ENCODE measurements around the gene CZIB.
A peak's percentile ranks its signal among the peaks of the same experiment; 100 is the strongest.
"Not testable (repeated sequence)": the region's sequence is repeated elsewhere in the genome, so short reads cannot be mapped to it uniquely, and the experiment has no call there.

Gene CZIB

GRCh38 chr1:53238197-53239155, 18.0 kb upstream of the CZIB start, which contains the start of gene MAGOH:
MAGOH (minus strand) TSS chr1:53238518; CDS start chr1:53238448, 70 bp downstream.
- peak; percentile 97 for DNase-seq (ENCODE audit: low spot score)

- DNase-seq (ENCODE audit: low spot score), result peak; percentile 19
Observed at GRCh38 chr1:53237638-53238037, 17.2 kb upstream of the CZIB start.

DNA sequence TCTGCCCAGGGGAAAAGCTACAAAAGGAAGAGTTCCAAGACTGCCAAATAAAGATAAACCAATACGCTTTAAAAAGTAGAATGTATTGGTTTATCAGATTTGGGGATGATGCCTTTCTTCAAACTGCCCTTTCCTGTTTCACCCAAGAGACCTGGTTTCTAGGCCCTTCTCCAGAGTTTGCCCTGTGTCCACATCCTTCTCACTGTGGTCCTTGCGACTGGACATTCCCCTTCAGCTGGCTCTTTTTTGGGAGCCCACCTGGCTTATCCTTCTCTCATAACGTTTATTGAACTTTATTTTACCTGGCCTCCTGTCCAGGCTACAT, 490 bp upstream of the CZIB start:
- DNase-seq (ENCODE audit: low spot score), result no peak

GRCh38 chr1:53219711-53220110, 723 bp downstream of the CZIB start:
- no peak for DNase-seq (ENCODE audit: low spot score)

GRCh38 chr1:53218201-53218600, 2.2 kb downstream of the CZIB start:
- no peak for DNase-seq (ENCODE audit: low spot score)

- DNase-seq (ENCODE audit: low spot score), result no peak
Observed at GRCh38 chr1:53214376-53214940, 6.0 kb downstream of the CZIB start.

DNA sequence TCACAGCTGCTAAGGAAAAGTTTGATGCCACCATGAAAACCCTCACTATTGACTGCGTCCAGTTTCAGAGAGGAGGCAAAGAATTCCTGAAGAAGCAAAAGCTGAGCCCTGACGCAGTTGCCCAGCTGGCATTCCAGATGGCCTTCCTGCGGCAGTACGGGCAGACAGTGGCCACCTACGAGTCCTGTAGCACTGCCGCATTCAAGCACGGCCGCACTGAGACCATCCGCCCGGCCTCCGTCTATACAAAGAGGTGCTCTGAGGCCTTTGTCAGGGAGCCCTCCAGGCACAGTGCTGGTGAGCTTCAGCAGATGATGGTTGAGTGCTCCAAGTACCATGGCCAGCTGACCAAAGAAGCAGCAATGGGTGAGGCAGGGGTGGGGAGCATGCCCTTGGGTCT, 9.5 kb downstream of the CZIB start:
- DNase-seq (ENCODE audit: low spot score), result no peak

- DNase-seq (ENCODE audit: low spot score), result no peak
Observed at GRCh38 chr1:53210352-53210751, 10.1 kb downstream of the CZIB start.

GRCh38 chr1:53207726-53208125, 12.7 kb downstream of the CZIB start:
- DNase-seq (ENCODE audit: low spot score), result no peak

DNA sequence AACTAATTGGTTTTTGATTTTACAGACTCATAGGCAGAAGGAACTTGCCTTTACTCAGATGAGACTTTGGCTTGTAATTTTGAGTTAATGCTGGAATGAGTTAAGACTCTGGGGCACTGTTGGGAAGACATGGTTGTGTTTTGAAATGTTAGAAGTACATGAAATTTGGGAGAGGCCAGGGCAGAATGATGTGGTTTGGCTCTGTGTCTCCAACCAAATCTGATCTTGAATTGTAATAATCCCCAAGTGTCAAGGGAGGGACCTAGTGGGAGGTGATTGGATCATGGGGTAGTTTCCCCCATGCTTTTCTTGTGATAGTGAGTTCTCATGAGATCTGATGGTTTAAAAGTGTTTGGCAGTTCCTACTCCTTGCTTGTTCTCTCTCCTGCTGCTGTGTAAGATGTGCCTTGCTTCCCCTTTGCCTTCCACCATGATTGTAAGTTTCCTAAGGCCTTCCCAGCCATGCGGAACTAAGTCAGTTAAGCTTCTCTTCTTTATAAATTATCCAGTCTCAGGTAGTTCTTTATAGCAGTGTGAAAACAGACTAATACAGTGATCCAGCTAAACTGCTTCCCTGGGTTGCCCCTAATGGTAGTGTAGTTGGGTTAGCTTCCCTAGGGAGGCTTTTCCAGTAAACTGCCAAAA, 13.6 kb downstream of the CZIB start:
- no peak for DNase-seq (ENCODE audit: low spot score)

- peak; percentile 35 for DNase-seq (ENCODE audit: low spot score)
Observed at GRCh38 chr1:53206083-53206685, 14.2 kb downstream of the CZIB start.

DNA sequence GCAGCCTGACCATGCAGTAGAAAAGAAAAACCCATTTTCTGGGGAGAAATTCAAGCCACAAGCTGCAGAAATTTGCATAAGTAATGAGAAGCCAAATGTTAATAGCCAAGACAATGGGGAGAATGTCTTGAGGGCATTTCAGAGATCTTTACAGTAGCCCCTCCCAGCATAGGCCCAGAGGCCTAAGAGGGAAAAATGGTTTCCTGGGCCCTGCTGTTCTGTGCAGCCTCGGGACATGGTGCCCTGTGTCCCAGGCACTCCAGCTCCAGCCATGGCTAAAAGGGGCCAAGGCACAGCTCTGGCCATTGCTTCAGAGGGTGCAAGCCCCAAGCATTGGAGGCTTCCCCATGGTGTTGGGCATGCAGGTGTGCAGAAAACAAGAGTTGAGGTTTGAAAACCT, 14.9 kb downstream of the CZIB start:
- not testable (repeated sequence) for DNase-seq (ENCODE audit: low spot score)

GRCh38 chr1:53203466-53203865, 17.0 kb downstream of the CZIB start:
- DNase-seq (ENCODE audit: low spot score), result no peak

GRCh38 chr1:53198241-53198651, 22.2 kb downstream of the CZIB start:
- no peak for DNase-seq (ENCODE audit: low spot score)

DNA sequence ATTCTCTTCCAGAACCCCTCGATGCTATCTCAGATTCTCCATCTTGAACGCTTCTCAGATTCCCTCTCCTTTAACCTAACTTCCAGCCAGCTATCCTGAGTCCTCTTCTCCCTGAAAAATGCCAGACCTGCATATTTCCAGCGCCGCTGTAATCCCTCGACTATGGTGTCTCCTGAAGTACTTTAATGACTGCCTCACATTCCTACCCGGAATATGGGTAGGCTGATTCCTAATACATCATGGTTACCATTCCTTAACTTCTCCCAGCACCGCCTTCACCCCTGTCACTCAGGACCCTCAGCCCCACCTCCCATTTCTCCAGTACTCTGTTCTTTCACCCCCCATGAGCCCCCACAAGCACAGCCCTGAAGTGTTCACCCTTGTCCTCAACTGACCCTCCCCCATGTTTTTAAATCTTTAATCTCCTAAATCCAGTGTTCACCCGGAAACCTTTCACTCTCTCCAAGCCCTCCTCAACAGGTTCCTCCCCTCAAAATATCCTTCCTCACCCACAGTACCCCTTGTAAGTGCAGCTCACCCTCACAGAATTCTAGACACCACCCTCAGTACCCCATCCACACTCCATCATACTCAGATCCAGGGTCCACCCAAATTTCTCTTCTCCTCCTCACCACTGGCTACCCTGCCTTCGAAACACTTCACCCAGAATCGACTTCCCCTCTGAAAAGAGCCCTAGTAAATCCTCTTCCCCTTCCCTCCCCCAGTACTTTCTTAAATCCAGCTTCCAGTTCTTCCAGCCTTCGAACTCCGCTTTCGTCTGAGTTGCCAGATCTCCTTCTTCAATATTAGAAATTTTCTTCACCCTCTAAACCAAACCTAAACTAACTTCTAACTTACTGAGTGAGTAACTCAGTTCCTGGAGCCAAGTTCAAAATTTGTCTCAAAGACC, 22.9 kb downstream of the CZIB start:
- no peak for DNase-seq (ENCODE audit: low spot score)

DNA sequence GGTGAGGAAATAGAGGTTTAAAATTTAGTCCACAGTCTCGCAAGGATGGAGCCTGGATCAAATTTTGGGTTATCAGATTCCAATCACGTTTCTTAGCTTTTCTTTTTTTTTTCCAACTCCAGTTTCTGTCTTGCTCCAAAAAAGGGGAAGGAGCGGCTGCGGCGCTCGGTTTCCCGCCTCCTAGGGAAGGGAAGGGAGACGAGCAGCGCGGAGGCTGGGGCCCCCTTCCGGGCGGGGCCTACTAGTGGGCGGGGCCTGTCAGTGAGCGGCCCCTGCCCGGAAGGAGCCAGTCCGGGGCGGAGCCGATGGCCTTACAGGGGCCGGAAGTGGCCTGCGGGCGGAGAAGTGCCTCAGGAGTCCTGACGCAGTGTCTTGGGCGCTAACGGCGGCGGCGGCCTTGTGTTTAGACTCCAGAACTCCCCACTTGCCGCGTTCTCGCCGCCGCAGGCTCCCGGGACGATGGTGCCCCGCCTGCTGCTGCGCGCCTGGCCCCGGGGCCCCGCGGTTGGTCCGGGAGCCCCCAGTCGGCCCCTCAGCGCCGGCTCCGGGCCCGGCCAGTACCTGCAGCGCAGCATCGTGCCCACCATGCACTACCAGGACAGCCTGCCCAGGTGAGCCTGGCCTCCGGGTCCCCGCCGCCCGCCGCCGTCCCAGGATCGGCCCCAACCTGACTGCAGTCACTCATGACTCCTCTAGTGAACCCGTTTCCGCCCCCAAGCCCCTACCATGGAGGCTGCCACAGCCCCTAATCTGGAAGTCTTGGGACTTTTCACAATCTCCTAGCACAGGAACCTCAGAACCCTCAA, 23.7 kb downstream of the CZIB start, which contains the start of gene CPT2:
Gene CPT2 (plus strand): TSS at position 340 of the 806 bp plus-strand sequence. CDS start 120 bp downstream, at position 460.
- peak; percentile 92 for DNase-seq (ENCODE audit: low spot score)

GRCh38 chr1:53196017-53196484, 24.4 kb downstream of the CZIB start:
- no peak for DNase-seq (ENCODE audit: low spot score)

- DNase-seq (ENCODE audit: low spot score), result no peak
Observed at GRCh38 chr1:53195246-53196016, 25.0 kb downstream of the CZIB start.

DNA sequence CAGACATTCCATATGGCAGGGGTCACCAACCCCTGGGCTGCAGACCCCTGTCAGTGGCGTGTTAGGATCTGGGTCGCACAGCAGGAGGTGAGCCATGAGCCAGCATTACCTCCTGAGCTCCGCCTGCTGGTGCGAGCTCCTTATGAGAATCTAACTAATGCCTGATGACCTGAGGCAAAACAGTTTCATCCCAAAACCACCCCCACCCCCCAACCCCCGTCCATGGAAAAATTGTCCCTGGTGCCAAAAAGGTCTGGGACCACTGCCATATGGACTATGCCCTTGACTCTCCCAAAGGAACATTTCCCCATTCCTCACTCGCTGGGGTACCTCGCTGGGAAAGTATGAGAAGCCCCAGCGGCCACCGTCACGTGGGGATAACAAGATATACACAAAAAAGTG, 30.2 kb downstream of the CZIB start:
- no peak for DNase-seq (ENCODE audit: low spot score)

- DNase-seq (ENCODE audit: low spot score), result no peak
Observed at GRCh38 chr1:53189061-53189460, 31.4 kb downstream of the CZIB start.
